Stimulated activated naive CD4-positive, alpha-beta T cell (primary cell): ENCODE measurements around the gene ENG.

Experiments used
- DNase-seq, 6 experiments: peaks; one replicate each; lab custom pipeline; 2025; lab: John Stamatoyannopoulos, UW

The ENG gene

DNA sequence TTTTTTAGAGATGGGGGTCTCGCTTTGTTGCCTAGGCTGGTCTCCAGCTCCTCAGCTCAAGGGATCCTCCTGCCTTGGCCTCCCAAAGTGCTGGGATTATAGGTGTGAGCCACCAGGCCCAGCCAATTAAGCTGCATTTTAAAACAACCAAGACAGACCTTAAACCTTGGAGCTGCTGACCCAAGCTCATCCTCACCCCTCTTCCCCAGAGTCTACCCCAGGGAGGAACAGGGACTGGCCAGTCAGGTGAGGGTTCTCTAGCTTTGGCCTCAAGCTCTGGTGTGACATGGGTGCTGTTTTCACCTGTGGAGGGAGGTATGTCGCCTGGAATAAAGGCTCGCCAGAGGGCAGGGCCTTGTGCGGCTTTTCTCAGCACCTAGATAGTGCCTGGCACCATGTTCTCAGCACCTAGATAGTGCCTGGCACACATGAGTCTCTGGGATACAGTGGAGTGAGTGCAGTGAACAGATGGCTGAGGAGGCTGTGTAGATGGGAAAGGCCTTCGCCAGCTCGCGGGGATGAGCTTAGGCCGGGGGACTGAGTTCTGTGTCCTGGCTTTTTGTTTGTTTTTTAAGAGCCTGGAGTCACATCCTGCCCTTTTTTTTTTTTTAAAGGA, 61.3 kb downstream of the ENG start:
- DNase-seq = no peak

DNA sequence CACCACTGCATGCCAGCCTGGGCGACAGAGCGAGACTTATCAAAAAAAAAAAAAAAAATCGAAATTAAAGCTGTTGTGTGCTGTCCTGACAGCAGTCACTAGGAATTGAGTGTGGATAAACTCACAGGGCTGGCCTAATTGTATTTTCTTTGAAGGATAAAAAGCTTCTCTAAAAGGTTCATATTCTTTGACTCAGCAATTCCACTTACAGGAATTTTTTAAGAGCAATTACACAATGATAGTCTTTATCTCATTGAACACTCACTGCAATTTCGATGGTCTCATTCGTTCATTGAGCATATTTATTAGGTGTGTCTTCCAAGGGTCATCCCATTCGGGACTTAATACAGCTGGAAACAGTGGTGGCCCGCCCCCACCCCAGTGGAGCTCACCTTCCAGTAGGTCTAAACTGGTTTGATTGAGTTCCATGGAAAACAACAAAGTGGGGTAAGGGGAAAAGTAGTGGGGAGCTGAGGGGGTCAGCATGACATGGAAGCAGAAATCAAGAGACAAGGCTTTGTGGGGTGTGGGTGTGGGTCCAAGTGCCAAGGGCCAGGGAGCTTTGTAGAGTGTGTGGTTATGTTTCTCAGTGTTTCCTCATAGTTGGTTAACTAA, 61.9 kb downstream of the ENG start:
- DNase-seq = no peak

DNA sequence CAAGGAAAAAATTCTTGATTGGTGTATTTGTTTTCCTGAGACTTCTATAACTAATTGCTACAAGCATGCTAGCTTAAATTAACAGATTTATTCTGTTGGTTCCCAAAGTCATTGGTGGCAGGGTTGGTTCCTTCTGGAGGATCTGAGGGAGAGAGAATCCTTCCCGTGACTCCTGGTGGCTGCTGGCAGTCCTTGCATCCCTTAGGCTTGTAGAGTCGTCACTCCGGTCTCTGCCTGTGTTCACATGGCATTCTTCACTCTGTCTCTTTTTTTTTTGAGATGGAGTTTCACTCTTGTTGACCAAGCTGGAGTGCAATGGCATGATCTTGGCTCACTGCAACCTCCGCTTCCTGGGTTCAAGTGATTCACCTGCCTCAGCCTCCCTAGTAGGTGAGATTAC, 63.4 kb downstream of the ENG start:
- DNase-seq = no peak

DNA sequence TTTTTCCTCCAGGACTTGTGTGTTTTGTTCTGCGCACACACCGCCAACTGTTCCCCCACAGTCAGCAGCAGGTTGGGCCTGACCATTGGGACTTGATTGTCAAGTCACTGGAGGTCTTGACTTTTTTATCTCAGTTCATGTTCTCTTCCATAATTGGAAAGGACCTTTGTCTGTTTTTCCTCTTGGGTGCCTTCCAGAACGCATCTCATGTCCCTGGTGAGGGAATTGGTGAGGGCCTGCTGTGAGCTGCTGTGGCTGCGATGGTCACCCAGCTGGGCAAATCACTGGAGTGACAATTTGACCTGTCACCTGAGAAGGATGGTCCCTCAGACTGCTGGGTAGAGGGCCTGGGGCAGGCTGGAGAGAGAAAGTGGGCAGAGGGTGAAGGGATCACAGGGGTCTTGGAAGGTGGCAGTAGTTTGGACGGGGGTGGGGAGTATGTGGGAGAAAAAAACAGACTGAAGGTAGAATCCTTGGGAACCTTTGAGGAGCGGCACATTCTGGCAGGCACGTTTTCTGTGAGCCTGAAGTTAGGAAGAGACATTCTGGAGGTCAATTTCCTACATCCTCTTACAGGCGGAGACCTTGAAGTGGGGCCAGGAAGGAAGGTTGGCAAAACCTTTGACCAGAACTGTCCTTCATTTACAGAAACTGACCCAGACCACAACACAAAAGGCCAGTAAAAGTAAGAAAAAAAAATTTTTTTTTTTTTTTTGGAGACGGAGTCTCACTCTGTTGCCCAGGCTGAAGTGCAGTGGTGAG, 64.2 kb downstream of the ENG start:
- no peak for DNase-seq

DNA sequence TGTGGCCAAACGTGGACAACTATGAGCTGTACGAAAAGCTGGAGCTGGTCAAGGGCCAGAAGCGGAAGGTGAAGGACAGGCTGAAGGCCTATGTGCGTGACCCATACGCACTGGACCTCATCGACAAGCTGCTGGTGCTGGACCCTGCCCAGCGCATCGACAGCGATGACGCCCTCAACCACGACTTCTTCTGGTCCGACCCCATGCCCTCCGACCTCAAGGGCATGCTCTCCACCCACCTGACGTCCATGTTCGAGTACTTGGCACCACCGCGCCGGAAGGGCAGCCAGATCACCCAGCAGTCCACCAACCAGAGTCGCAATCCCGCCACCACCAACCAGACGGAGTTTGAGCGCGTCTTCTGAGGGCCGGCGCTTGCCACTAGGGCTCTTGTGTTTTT, 65.3 kb downstream of the ENG start:
- DNase-seq = no peak

DNA sequence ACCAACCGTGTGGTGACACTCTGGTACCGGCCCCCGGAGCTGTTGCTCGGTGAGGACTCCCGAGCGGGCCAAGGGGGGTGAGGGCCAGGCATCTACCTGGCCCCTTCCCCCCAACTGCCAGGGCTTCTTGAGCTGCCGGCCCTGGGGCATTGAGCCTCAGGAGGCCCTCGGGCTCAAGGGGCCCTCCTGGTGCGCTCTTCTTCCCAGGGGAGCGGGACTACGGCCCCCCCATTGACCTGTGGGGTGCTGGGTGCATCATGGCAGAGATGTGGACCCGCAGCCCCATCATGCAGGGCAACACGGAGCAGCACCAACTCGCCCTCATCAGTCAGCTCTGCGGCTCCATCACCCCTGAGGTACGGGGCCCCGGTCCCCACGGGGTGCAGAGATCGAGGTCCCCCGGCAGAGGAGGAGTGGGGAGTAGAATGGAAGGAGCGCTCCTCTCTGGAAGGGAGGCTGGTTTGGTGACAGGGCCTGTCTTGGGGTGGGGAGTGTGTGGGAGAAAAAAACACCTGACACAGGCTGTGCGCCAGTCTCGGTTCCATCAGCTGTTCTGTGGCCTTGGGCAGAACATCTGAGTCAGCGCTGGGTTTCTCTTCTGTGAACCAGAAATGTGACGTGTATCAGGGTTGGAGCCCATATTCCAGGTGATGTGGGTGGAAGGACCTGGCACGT, 66.0 kb downstream of the ENG start:
- DNase-seq = no peak

DNA sequence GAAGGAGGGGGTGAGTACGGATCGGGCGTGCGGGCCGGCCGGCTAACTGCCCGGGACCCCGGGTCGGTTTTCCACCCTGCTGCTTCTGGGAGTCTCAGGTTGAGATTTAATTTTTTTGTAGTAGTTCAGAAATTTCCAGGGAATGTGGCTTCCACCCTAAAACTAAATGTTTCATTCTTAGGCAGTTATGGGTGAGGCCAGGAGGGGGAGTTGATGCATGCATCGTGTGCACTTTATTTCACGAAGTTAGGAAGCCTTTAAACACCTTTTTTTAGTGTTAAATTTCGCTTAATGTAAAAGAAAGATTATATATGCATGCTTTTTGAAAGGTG, 67.7 kb downstream of the ENG start:
- peak in 2 of 6 experiments; percentile 41 to 52 for DNase-seq

DNA sequence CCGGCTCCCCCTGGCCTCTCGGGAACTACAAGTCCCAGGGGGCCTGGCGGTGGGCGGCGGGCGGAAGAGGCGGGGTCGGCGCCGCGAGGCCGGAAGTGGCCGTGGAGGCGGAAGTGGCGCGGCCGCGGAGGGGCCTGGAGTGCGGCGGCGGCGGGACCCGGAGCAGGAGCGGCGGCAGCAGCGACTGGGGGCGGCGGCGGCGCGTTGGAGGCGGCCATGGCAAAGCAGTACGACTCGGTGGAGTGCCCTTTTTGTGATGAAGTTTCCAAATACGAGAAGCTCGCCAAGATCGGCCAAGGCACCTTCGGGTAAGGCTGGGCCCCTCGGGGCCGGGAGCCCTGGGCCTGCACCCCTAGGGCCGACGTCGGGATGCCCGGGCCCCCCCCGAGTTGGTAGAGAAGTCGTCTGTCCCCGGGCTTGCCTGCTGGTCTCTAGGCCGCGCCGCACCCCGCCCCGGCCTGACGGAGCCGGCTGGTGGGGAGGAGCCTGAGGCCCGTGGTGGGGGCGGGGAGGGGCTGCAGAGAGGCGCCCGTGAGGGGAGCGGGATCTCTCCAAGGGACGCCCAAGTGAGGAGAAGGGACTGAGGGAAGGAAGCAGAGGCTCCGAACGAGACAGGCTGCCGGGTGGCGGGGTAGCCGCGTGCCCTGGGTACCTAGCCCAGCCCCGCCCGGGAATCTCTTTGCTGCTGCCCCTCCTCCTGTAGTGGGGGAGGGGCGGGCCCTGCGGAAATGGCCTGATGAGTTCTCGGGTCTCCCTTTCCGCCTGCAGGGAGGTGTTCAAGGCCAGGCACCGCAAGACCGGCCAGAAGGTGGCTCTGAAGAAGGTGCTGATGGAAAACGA, 68.3 kb downstream of the ENG start, which contains the start of gene CDK9:
Gene CDK9, plus strand, starts transcription at position 102 of the 840 bp plus-strand sequence. Its CDS starts 115 bp downstream, at position 217.
- DNase-seq = peak; percentile 85 to 95 (median 87)

DNA sequence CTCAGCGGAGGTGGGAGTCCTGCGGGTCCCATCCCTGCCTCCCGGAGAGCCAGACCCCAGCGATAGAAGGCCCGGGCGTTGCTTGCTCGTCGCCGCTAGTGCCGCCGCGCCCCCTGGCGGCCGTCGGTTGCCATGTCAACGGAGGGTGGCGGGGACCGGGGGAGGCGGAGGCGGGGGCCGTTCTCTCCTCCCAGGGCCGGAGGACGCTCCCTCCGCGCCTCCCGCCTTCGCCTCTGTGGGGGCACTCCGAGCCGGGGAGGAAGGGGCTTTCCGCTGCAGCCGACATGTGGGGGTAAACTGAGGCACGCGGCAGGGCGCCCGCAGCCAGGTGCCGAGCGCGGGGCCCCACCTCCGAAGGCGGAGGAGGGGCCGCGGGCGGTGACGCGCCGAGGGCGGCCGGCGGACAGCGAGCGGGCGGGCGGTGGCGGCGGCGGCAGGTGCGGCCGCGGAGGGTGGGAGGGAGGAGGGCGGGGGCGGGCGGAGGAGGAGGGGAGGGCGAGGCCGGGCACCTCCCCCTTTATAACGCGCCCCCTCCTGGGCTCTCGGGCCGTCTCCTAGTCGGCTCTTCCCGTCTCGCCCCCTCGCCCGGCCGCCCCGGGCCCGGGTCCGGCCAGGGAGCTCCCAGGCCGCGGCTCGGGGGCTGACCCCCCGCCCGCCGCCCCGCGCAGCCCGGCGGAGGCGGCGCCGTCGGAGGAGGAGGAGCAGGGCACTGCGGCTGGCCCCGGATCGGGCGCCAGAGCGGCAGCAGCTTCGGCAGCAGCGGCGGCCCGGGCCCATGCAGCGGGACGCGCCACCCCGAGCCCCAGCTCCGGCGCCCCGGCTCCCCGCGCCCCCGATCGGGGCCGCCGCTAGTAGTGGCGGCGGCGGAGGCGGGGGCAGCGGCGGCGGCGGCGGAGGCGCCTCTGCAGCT, 69.2 kb downstream of the ENG start:
- DNase-seq = peak; percentile 82 to 95 (median 86)

DNA sequence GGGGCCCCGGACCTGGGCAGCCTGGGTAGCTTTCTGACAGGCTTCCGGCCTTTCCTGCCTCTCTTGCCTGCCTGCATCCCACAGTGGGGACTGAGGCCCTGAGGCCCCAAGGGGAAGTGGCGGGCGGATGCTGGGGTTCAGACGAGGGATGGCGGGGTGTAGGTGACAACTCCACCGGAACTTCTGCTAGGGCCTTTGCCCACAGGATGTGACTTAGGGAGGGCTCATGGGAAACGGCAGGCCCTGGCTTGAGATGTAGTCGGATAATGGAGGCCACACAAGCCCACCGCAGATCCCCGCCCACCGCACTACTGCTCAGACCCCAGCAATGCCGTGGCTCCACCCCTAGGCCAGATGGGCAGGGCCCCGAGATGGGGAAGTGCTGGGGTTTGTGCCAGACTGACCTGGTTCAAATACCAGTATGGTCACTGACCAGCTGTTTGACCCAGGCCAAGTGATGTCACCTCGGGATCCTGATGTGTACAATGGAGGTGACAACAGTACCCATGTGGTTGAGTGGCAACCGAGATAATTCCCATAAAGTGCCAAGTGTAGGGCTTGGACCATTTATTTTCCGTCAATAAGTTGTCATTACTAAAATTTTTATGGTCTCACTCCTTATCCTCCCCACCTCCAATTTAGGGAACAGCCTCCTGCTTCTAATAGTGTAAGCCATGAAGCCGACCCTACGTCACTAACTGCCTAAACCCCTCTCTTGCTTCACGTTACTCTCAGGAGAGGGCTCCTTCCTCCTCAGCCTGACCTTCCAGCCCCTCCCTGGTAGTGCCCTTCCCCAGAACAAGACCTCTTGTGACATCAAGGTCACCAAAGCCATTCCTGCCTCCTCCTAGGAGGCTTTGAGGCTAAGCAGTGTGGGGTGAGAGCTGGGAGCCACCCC, 71.1 kb downstream of the ENG start:
- DNase-seq = peak in 5 of 6 experiments; percentile 40 to 67 (median 60)

DNA sequence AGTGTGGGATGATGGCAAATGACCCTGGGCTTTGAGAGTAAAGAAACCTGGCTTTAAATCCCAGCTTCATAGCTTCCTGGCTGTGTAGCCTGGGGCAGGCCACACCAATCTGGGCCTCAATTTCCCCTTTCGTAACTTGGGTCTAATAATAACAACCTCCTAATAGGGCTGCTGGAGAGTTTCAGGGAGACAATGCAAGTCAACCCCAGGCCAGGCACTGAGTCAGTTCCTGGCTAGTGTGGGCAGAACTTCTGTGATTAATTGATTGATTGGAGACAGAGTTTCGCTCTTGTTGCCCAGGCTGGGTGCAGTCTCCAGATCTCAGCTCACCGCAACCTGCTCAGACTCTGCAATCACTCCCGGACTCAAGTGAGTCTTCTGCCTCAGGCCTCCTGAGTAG, 72.7 kb downstream of the ENG start:
- no peak for DNase-seq

DNA sequence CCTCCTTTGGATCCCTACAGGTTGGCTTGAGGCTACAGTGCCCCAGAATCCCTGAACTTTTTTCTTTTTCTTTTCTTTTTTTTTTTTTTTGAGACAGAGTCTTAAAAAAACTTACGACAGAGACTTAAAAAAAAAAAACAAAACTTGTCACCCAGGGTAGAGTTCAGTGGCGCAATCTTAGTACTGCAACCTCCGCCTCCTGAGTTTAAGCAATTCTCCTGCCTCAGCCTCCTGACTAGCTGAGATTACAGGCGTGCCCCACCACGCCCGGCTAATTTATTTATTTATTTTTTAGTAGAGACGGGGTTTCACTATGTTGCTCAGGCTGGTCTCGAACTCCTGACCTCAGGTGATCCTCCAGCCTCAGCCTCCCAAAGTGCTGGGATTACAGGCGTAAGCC, 73.5 kb downstream of the ENG start:
- peak in 3 of 6 experiments; percentile 8 to 26 (median 12) for DNase-seq

DNA sequence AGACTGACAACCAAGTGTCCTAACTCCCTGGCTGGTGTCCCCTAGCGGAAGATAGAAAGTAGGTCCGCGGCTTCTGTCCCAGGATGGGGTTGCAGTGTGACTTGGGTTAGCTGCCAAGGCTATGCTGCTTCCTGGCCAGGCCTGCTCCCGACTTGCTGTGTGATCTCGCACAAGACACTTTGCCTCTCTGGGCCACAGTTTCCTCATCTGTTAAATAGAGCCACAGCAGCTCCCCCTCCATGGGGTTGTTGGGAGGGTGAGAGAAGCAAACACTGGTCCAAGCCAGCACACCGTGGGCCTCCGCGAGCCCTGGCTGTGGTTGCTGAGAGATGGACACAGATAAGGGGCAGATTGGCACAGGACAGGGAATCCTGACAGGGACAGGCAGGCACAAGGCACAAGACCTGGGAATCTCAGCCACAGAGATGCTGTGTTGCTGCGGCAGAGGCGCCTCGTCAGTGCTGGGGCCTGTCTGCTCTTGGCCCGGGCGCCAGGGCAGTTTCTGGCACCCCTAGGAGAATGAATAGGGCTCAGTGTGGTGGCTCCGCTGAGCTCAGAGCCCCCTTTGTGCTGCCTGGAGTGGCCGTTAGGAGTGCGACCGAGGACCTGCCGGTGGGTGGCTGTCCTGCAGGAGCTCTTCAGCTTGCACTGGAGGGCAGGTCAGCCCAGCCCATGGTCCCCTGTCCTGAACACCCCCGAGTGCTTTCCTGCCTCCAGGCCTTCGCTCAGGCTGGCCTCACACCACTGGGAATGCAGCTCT, 74.2 kb downstream of the ENG start:
- no peak for DNase-seq

DNA sequence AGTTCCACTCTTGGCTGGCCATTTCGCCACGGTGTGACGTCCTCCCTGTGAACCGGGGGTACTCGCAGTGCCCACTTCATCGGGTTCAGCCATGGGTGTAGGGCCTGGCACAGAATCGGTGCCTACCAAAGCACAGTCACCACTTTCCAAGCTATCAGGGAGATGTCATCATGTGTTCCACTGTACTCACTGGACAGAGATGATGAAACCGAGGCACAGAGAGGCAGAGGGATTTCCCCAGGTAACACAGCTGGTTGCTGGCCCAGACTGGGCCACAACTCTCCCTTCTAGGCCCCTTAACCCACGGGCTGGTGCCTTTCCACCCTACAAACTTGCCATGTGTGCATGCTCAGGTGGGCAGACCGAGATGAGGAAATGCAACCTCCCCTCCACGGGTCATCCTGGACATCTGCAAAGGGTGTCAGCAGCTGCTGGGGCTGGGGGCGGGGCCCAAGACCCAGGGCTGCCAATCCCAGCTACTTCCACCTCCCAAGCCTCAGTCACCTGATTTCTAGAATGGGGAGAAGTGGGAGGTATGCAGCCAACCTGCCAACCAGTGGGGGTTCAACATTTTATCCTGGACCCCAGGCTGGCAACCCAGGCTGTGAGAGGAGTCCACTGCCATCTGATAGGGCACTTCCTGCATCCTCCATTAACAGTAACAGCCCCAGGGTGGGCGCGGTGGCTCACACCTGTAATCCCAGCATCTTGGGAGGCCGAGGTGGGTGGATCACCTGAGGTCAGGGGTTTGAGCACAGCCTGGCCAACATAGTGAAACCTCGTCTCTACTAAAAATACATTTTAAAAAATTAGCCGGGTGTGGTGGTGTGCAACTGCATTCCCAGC, 75.1 kb downstream of the ENG start:
- peak in 2 of 6 experiments; percentile 35 for DNase-seq

DNA sequence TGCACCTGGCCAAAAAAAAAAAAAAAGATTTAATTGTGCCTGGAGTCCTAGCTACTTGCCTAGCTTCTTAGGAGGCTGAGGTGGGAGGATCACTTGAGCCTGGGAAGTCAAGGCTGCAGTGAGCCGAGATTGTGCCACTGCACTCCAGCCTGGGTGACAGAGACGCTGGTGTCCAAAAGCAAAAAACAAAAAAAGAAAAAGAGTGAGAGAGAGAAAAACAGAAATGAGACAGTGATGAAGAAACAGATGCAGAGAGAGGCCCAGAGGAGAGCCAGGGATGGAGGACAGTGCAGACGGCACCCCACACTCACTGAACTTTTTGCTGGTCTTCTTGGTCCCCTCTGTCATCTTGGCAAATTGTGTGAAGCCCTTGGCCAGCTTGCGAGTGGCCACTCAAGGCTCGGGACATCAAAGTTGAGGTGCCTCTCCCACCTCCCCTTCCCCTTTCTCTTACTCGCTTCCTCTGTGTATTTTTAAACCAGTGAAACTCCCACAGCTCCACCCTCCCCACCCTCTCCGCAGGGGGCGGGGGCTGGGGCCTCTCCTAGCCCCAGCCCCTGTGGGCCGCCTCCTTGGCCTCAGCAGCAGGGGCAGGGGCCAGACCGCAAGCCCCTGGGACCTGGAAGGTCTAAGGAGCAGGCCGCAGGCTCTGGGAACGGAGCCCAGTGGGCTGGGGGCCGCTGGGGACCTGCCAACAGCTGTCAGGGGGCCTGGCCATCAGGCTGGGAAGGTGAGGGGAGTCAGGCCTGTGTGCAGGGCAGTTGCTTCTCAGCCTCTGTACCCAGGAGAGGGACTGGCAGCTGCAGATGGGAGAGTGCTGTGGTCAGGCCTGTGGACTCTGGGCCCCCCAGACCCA, 76.0 kb downstream of the ENG start, which contains the start of gene SH2D3C:
Gene SH2D3C, minus strand, starts transcription at position 387 of the 856 bp plus-strand sequence. Its CDS starts 39 bp downstream, at position 348.
- peak in 4 of 6 experiments; percentile 25 to 41 (median 39) for DNase-seq

DNA sequence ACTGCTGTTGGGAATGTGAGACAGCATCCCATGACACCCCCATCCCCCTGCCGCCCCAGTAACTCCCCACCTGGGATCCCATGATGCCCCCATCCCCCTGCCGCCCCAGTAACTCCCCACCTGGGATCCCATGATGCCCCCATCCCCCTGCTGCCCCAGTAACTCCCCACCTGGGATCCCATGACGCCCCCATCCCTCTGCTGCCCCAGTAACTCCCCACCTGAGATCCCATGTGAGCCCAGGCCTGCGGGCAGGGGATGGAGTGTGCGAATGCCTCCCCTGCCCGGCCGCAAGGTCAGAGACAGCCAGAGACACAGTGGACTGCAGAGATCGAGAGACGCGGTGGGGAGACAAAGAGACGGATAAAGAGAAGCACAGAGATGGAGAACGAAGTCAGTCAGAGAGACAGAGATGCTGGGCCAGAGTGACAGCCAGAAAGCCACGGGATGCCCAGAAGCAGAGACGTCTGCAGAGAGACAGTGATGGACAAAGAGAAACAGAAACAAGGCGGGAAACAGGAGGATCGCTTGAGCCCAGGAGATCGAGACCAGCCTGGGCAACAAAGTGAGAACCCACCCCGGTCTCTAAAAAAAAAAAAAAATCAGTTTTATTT, 77.0 kb downstream of the ENG start:
- DNase-seq = peak in 1 of 6 experiments; percentile 17
